HG02884 (cell line): Measurements from ENCODE around the gene SHD.
"Not testable (repeated sequence)": the region's sequence is repeated elsewhere in the genome, so short reads cannot be mapped to it uniquely, and the experiment has no call there.

Experiments used
- ATAC-seq: cut with Tn5 transposase; IDR thresholded peaks from one replicate; pipeline ENCODE4 v1.9.1; 2021; ENCODE audit warnings: mild to moderate bottlenecking, moderate library complexity; ENCODE audit not compliant: unreplicated experiment

The SHD gene

GRCh38 chr19:4266253-4267000, 12.6 kb upstream of the SHD start:
- no peak for ATAC-seq

- no peak for ATAC-seq
Observed at GRCh38 chr19:4267101-4267900, 11.8 kb upstream of the SHD start.

GRCh38 chr19:4267901-4268815, 10.9 kb upstream of the SHD start:
- no peak for ATAC-seq

GRCh38 chr19:4268816-4269430, 10.1 kb upstream of the SHD start:
- no peak for ATAC-seq

- ATAC-seq: no peak
Observed at GRCh38 chr19:4272894-4273293, 6.2 kb upstream of the SHD start.

- ATAC-seq: not testable (repeated sequence)
Observed at GRCh38 chr19:4274321-4274686, 4.8 kb upstream of the SHD start.

GRCh38 chr19:4277191-4277696, 1.8 kb upstream of the SHD start:
- ATAC-seq: no peak

GRCh38 chr19:4278010-4278409, 1.1 kb upstream of the SHD start:
- no peak for ATAC-seq

GRCh38 chr19:4279267-4279529, 132 bp downstream of the SHD start:
- ATAC-seq: no peak

- ATAC-seq: no peak
Observed at GRCh38 chr19:4279530-4280422, 710 bp downstream of the SHD start.

- ATAC-seq: no peak
Observed at GRCh38 chr19:4284176-4284958, 5.3 kb downstream of the SHD start.

GRCh38 chr19:4284974-4285373, 5.9 kb downstream of the SHD start:
- ATAC-seq: no peak

- not testable (repeated sequence) for ATAC-seq
Observed at GRCh38 chr19:4286141-4286540, 7.1 kb downstream of the SHD start.

GRCh38 chr19:4288091-4288777, 9.2 kb downstream of the SHD start:
- no peak for ATAC-seq

GRCh38 chr19:4291184-4291732, 12.2 kb downstream of the SHD start:
- no peak for ATAC-seq

GRCh38 chr19:4292515-4292914, 13.4 kb downstream of the SHD start:
- ATAC-seq: no peak

- ATAC-seq: no peak
Observed at GRCh38 chr19:4294389-4294788, 15.3 kb downstream of the SHD start.
